IPS-18c (cell line): ENCODE data around the gene ANKDD1B.
"Not testable (repeated sequence)": the region's sequence is repeated elsewhere in the genome, so short reads cannot be mapped to it uniquely, and the experiment has no call there.

Experiments used
- H3K4me3 ChIP-seq: 2 replicates; pipeline ENCODE4 v1.7.0; 2013; ENCODE audit warnings: low read depth, mild to moderate bottlenecking, low read length, moderate library complexity; ENCODE audit not compliant: insufficient read depth
- H3K9me3 ChIP-seq: one replicate; pipeline ENCODE4 v1.6.1; 2013; ENCODE audit warnings: mild to moderate bottlenecking, low read length, moderate library complexity; ENCODE audit not compliant: control insufficient read depth, insufficient read depth

The ANKDD1B gene

GRCh38 chr5:75671506-75671905 lies 60.3 kb downstream of the ANKDD1B start:
- no peaks in the 10 kb centered on the region for H3K9me3 ChIP-seq
- H3K4me3 ChIP-seq = no peak overlapping the region

GRCh38 chr5:75672616-75673015 lies 61.4 kb downstream of the ANKDD1B start:
- no peak overlapping the region for H3K4me3 ChIP-seq

GRCh38 chr5:75675783-75676182 lies 64.5 kb downstream of the ANKDD1B start:
- Histone ChIP-seq H3K4me3 (no peak overlapping the region), H3K9me3 (no peaks in the 10 kb centered on the region)

More at GRCh38 chr5:75672616-75673015, 61.4 kb downstream of the ANKDD1B start:
- H3K9me3 ChIP-seq = no peaks in the 10 kb centered on the region

- Histone ChIP-seq H3K4me3 (no peak overlapping the region), H3K9me3 (no peaks in the 10 kb centered on the region)
Measured at GRCh38 chr5:75677607-75678006, 66.4 kb downstream of the ANKDD1B start.

- H3K4me3 ChIP-seq = no peak overlapping the region
- no peaks in the 10 kb centered on the region for H3K9me3 ChIP-seq
Measured at GRCh38 chr5:75678155-75678554, 66.9 kb downstream of the ANKDD1B start.

- Histone ChIP-seq H3K9me3 (no peaks in the 10 kb centered on the region), H3K4me3 (no peak overlapping the region)
Measured at GRCh38 chr5:75681125-75681830, 70.0 kb downstream of the ANKDD1B start.

GRCh38 chr5:75685141-75685540 lies 73.9 kb downstream of the ANKDD1B start:
- Histone ChIP-seq H3K9me3 (no peaks in the 10 kb centered on the region), H3K4me3 (no peak overlapping the region)

GRCh38 chr5:75686480-75686879 lies 75.2 kb downstream of the ANKDD1B start:
- H3K4me3 ChIP-seq = no peak overlapping the region
- H3K9me3 ChIP-seq = no peaks in the 10 kb centered on the region

- Histone ChIP-seq H3K9me3 (no peaks in the 10 kb centered on the region), H3K4me3 (no peak overlapping the region)
Measured at GRCh38 chr5:75690669-75691068, 79.4 kb downstream of the ANKDD1B start.

GRCh38 chr5:75694781-75695180 lies 83.5 kb downstream of the ANKDD1B start:
- Histone ChIP-seq H3K4me3 (no peak overlapping the region), H3K9me3 (no peaks in the 10 kb centered on the region)

- not testable (repeated sequence) for H3K4me3 ChIP-seq, H3K9me3 ChIP-seq
Measured at GRCh38 chr5:75695472-75696351, 84.5 kb downstream of the ANKDD1B start.

- Histone ChIP-seq H3K4me3 (no peak overlapping the region), H3K9me3 (no peaks in the 10 kb centered on the region)
Measured at GRCh38 chr5:75701856-75702255, 90.6 kb downstream of the ANKDD1B start.

- H3K9me3 ChIP-seq = no peaks in the 10 kb centered on the region
- no peak overlapping the region for H3K4me3 ChIP-seq
Measured at GRCh38 chr5:75706016-75706415, 94.8 kb downstream of the ANKDD1B start.

- Histone ChIP-seq H3K4me3 (no peak overlapping the region), H3K9me3 (no peaks in the 10 kb centered on the region)
Measured at GRCh38 chr5:75706775-75707174, 95.5 kb downstream of the ANKDD1B start.

- Histone ChIP-seq H3K4me3 (no peak overlapping the region), H3K9me3 (no peaks in the 10 kb centered on the region)
Measured at GRCh38 chr5:75707911-75708509, 96.8 kb downstream of the ANKDD1B start.

- H3K9me3 ChIP-seq = no peaks in the 10 kb centered on the region
- H3K4me3 ChIP-seq = no peak overlapping the region
Measured at GRCh38 chr5:75710637-75711036, 99.4 kb downstream of the ANKDD1B start.

- no peak overlapping the region for H3K4me3 ChIP-seq
Measured at GRCh38 chr5:75711151-75711550, 99.9 kb downstream of the ANKDD1B start.

GRCh38 chr5:75712091-75712490 lies 100.8 kb downstream of the ANKDD1B start:
- H3K4me3 ChIP-seq = no peak overlapping the region
- H3K9me3 ChIP-seq = no peaks in the 10 kb centered on the region

More at GRCh38 chr5:75711151-75711550, 99.9 kb downstream of the ANKDD1B start:
- H3K9me3 ChIP-seq = no peaks in the 10 kb centered on the region
